Fibroblast of lung (primary cell): ENCODE data around the gene SCMH1. TPM values are rescaled to one million over a fixed set of nuclear protein-coding genes. Genes with fewer than 3 reads are reported as not detected.

Experiments used
- DNase-seq, 2 donors: peaks; one replicate each; pipeline versions ENCODE4 v3.0.0 to v3.0.0-alpha.2; 2010; ENCODE audit warnings: low read depth in 2 of 2
- H2AFZ ChIP-seq: 2 replicates; pipeline ENCODE4 v1.5.1; 2012; ENCODE audit warnings: low read length, control low read depth, inconsistent platforms
- H3K27ac ChIP-seq: 2 replicates; pipeline ENCODE4 v1.5.1; 2011; ENCODE audit warnings: low read length, control low read depth; ENCODE audit not compliant: insufficient read depth
- H3K27me3 ChIP-seq: 2 replicates; pipeline ENCODE4 v1.5.1; 2011; ENCODE audit warnings: mild to moderate bottlenecking, low read length; ENCODE audit not compliant: control insufficient read depth, insufficient read depth
- H3K36me3 ChIP-seq: 2 replicates; pipeline ENCODE4 v1.5.1; 2011; ENCODE audit warnings: low read length; ENCODE audit not compliant: control insufficient read depth, insufficient read depth
- H3K4me1 ChIP-seq: 2 replicates; pipeline ENCODE4 v1.5.1; 2011; ENCODE audit warnings: low read length; ENCODE audit not compliant: control insufficient read depth, insufficient read depth; ENCODE audit errors: extremely low read depth
- H3K4me2 ChIP-seq: 2 replicates; pipeline ENCODE4 v1.5.1; 2011; ENCODE audit warnings: low read length, control low read depth; ENCODE audit not compliant: insufficient read depth; ENCODE audit errors: extremely low read depth
- H3K4me3 ChIP-seq, 4 experiments: fragments of 200-600 bp in 1 of 4; sonication (generic) in 1 of 4; replicated peaks in 1 of 4; 2 replicates each; pipeline ENCODE4 v1.5.1; 2011 to 2016; ENCODE audit warnings: low read length in 4 of 4, low read depth in 3 of 4, mild to moderate bottlenecking in 3 of 4, control low read depth in 2 of 4, inconsistent platforms in 1 of 4, mixed read lengths in 1 of 4; ENCODE audit not compliant: insufficient read depth in 1 of 4; ENCODE audit errors: control extremely low read depth in 1 of 4
- H3K79me2 ChIP-seq: 2 replicates; pipeline ENCODE4 v1.5.1; 2012; ENCODE audit warnings: mild to moderate bottlenecking, low read length, inconsistent platforms; ENCODE audit not compliant: control insufficient read depth, insufficient read depth
- H3K9ac ChIP-seq: 2 replicates; pipeline ENCODE4 v1.5.1; 2011; ENCODE audit warnings: mild to moderate bottlenecking, low read length, control low read depth; ENCODE audit not compliant: insufficient read depth
- H3K9me3 ChIP-seq: 2 replicates; pipeline ENCODE4 v1.5.1; 2012; ENCODE audit warnings: low read depth, low read length; ENCODE audit not compliant: control insufficient read depth, insufficient read depth
- H4K20me1 ChIP-seq: 2 replicates; pipeline ENCODE4 v1.5.1; 2011; ENCODE audit warnings: low read length; ENCODE audit not compliant: control insufficient read depth, insufficient read depth; ENCODE audit errors: extremely low read depth
- CTCF ChIP-seq, 2 donors: IDR thresholded peaks in 1 of 2; conservative IDR thresholded peaks in 1 of 2; 1 replicate in 1 of 2; 2 replicates in 1 of 2; pipeline ENCODE4 v1.5.1; 2011 to 2012; ENCODE audit warnings: low read length in 2 of 2, control low read depth in 1 of 2, inconsistent platforms in 1 of 2, low read depth in 1 of 2, mild to moderate bottlenecking in 1 of 2
- EZH2 ChIP-seq: IDR thresholded peaks from 2 replicates; pipeline ENCODE4 v1.5.1; 2012; ENCODE audit warnings: low read length, control low read depth, mild to moderate bottlenecking; ENCODE audit errors: missing control alignments
- polyA plus RNA-seq, 2 donors: library from polyadenylated mRNA; depleted of rRNA in 1 of 2; stranded (reverse) in 1 of 2; unstranded in 1 of 2; fragments of >200 nt; gene quantifications; 2 replicates each; pipeline ENCODE4 v1.2.1, GENCODE V29; 2011 to 2012; ENCODE audit warnings: missing spikeins in 1 of 2
- total RNA-seq: library from RNA; depleted of rRNA; stranded (reverse); fragments of >200 nt; gene quantifications from 2 replicates; pipeline ENCODE4 v1.2.1, GENCODE V29; 2014

The SCMH1 gene
- total and polyA plus RNA-seq, 2 donors (not counting 1 experiment from before 2014, with no cell fraction given): 20.8 to 24.8 TPM

- H4K20me1 ChIP-seq: no peaks in the 10 kb centered on the region
- H3K9ac ChIP-seq: no peak overlapping the region
- H3K27me3 ChIP-seq: no peaks in the 10 kb centered on the region
- no peaks in the 10 kb centered on the region for H3K9me3 ChIP-seq
- H3K27ac ChIP-seq: no peak overlapping the region
- H3K4me2 ChIP-seq: no peak overlapping the region
- H3K4me3 ChIP-seq: no peak overlapping the region
- no peak overlapping the region for H2AFZ ChIP-seq
- no peaks in the 10 kb centered on the region for H3K4me1 ChIP-seq
- no peaks in the 10 kb centered on the region for H3K79me2 ChIP-seq
- no peaks in the 10 kb centered on the region for H3K36me3 ChIP-seq
- no peak for DNase-seq
- TF ChIP-seq CTCF (conservative IDR thresholded peaks at IDR 0.05 in 1 of 2, IDR thresholded peaks at IDR 0.05 in 1 of 2; ENCODE audit: low read depth in 1 of 2, low read length in 2 of 2): no peak
Measured at GRCh38 chr1:41280202-41281032, 38.3 kb upstream of the SCMH1 start.

DNA sequence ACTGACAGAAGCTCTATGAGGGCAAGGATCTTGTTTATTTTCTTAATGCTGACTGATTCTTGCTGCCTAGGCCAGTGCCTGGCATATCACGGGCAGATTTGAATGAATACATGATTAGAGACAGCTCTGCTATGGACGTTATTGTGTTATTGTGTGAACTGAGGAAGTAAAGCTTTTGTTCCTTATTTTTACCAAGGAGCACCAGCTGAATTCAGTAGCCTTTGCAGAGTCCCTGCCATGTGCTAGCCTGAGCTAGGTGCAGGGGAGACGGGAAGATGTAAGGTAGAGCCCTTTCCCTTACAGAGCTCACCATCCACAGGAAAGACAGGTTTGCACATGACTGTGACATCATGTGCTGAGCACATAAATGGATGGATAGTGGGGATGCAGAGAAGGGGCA lies 36.0 kb upstream of the SCMH1 start:
- no peak for DNase-seq
- Histone ChIP-seq H3K79me2 (no peaks in the 10 kb centered on the region), H3K36me3 (no peaks in the 10 kb centered on the region), H3K4me1 (no peaks in the 10 kb centered on the region), H3K27me3 (peaks cover 3% of the 10 kb centered on the region), H3K4me2 (no peak overlapping the region), H3K27ac (no peak overlapping the region), H3K9ac (no peak overlapping the region), H3K9me3 (no peaks in the 10 kb centered on the region), H3K4me3 (no peak overlapping the region), H2AFZ (no peak overlapping the region), H4K20me1 (no peaks in the 10 kb centered on the region)
- no peak for TF ChIP-seq CTCF (conservative IDR thresholded peaks at IDR 0.05 in 1 of 2, IDR thresholded peaks at IDR 0.05 in 1 of 2; ENCODE audit: low read depth in 1 of 2, low read length in 2 of 2)
- no peak for TF ChIP-seq EZH2

GRCh38 chr1:41277371-41277975 lies 35.4 kb upstream of the SCMH1 start:
- H3K79me2 ChIP-seq: no peaks in the 10 kb centered on the region
- no peak overlapping the region for H3K27ac ChIP-seq
- H3K27me3 ChIP-seq: peaks cover 3% of the 10 kb centered on the region
- no peak overlapping the region for H3K4me3 ChIP-seq
- TF ChIP-seq EZH2 (no peak), CTCF (conservative IDR thresholded peaks at IDR 0.05 in 1 of 2, IDR thresholded peaks at IDR 0.05 in 1 of 2; ENCODE audit: low read depth in 1 of 2, low read length in 2 of 2) (no peak)
- H4K20me1 ChIP-seq: no peaks in the 10 kb centered on the region
- no peaks in the 10 kb centered on the region for H3K36me3 ChIP-seq
- no peak for DNase-seq
- H2AFZ ChIP-seq: no peak overlapping the region
- no peaks in the 10 kb centered on the region for H3K9me3 ChIP-seq
- H3K4me1 ChIP-seq: no peaks in the 10 kb centered on the region
- H3K9ac ChIP-seq: no peak overlapping the region
- no peak overlapping the region for H3K4me2 ChIP-seq
